H9 (cell line): Measurements from ENCODE around the gene COL4A4. TPM values are rescaled to one million over a fixed set of nuclear protein-coding genes. Genes with fewer than 3 reads are reported as not detected.

Experiments used
- DNase-seq: peaks from one replicate; pipeline ENCODE4 v3.0.0-alpha.2; 2017
- H2AFZ ChIP-seq: one replicate; pipeline ENCODE4 v1.6.1; 2013; ENCODE audit warnings: mild to moderate bottlenecking, low read length, control low read depth, moderate library complexity
- H2AK5ac ChIP-seq: 2 replicates; pipeline ENCODE4 v1.6.1; 2013; ENCODE audit warnings: low read length, control low read depth, mixed read lengths; ENCODE audit not compliant: insufficient read length
- H2BK120ac ChIP-seq: one replicate; pipeline ENCODE4 v1.6.1; 2013; ENCODE audit warnings: low read depth, mild to moderate bottlenecking, low read length, control low read depth, inconsistent platforms; ENCODE audit not compliant: poor library complexity, severe bottlenecking
- H2BK12ac ChIP-seq: 2 replicates; pipeline ENCODE4 v1.6.1; 2013; ENCODE audit warnings: low read length, control low read depth, mixed read lengths, low read depth; ENCODE audit not compliant: insufficient read length
- H2BK15ac ChIP-seq: 2 replicates; pipeline ENCODE4 v1.6.1; 2013; ENCODE audit warnings: low read depth, low read length, control low read depth
- H2BK20ac ChIP-seq: one replicate; pipeline ENCODE4 v1.6.1; 2013; ENCODE audit warnings: low read depth, mild to moderate bottlenecking, low read length, control low read depth, inconsistent platforms; ENCODE audit not compliant: poor library complexity, severe bottlenecking
- H2BK5ac ChIP-seq: 2 replicates; pipeline ENCODE4 v1.6.1; 2013; ENCODE audit warnings: low read length, control low read depth, mixed read lengths; ENCODE audit not compliant: insufficient read length
- H3K14ac ChIP-seq: 2 replicates; pipeline ENCODE4 v1.6.1; 2013; ENCODE audit warnings: low read length, control low read depth; ENCODE audit not compliant: insufficient read depth
- H3K18ac ChIP-seq: 2 replicates; pipeline ENCODE4 v1.6.1; 2013; ENCODE audit warnings: low read depth, mild to moderate bottlenecking, mixed read lengths, low read length, control low read depth; ENCODE audit not compliant: insufficient read length
- H3K23ac ChIP-seq: 2 replicates; pipeline ENCODE4 v1.6.1; 2013; ENCODE audit warnings: low read length, control low read depth, mixed read lengths, low read depth; ENCODE audit not compliant: insufficient read length
- H3K23me2 ChIP-seq: 2 replicates; pipeline ENCODE4 v1.6.1; 2013; ENCODE audit warnings: low read depth, mild to moderate bottlenecking, mixed read lengths, low read length, control low read depth; ENCODE audit not compliant: insufficient read length, poor library complexity, severe bottlenecking
- H3K27ac ChIP-seq: 2 replicates; pipeline ENCODE4 v1.5.1; 2013; ENCODE audit warnings: low read length, control low read depth, mixed read lengths, low read depth; ENCODE audit not compliant: insufficient read length
- H3K27me3 ChIP-seq: 2 replicates; pipeline ENCODE4 v1.6.1; 2013; ENCODE audit warnings: low read length, control low read depth, inconsistent platforms; ENCODE audit not compliant: insufficient read depth
- H3K4ac ChIP-seq: 2 replicates; pipeline ENCODE4 v1.6.1; 2013; ENCODE audit warnings: low read depth, mild to moderate bottlenecking, control low read depth, inconsistent platforms, low read length, moderate library complexity
- H3K4me1 ChIP-seq: 2 replicates; pipeline ENCODE4 v1.6.1; 2013; ENCODE audit warnings: low read length, control low read depth, inconsistent platforms; ENCODE audit not compliant: insufficient read depth
- H3K4me2 ChIP-seq: 2 replicates; pipeline ENCODE4 v1.6.1; 2013; ENCODE audit warnings: low read length, control low read depth, mixed read lengths; ENCODE audit not compliant: insufficient read length, insufficient read depth
- H3K56ac ChIP-seq: 2 replicates; pipeline ENCODE4 v1.6.1; 2013; ENCODE audit warnings: low read depth, mild to moderate bottlenecking, mixed read lengths, low read length, control low read depth; ENCODE audit not compliant: insufficient read length
- H3K79me1 ChIP-seq: 2 replicates; pipeline ENCODE4 v1.6.1; 2013; ENCODE audit warnings: low read depth, mild to moderate bottlenecking, moderate library complexity, low read length, control low read depth, inconsistent platforms; ENCODE audit not compliant: insufficient read depth, poor library complexity, severe bottlenecking
- H3K79me2 ChIP-seq: 2 replicates; pipeline ENCODE4 v1.6.1; 2013; ENCODE audit warnings: low read length, control low read depth, inconsistent platforms; ENCODE audit not compliant: insufficient read depth
- H3K9ac ChIP-seq: 2 replicates; pipeline ENCODE4 v1.6.1; 2013; ENCODE audit warnings: low read length, control low read depth, mixed read lengths; ENCODE audit not compliant: insufficient read length; ENCODE audit errors: extremely low read depth
- H3K9me3 ChIP-seq: one replicate; pipeline ENCODE4 v1.6.1; 2013; ENCODE audit warnings: low read depth, low read length, inconsistent platforms; ENCODE audit not compliant: control insufficient read depth
- H3T11ph ChIP-seq: one replicate; pipeline ENCODE4 v1.6.1; 2013; ENCODE audit warnings: mild to moderate bottlenecking, low read length, control low read depth, inconsistent platforms
- H4K20me1 ChIP-seq: one replicate; pipeline ENCODE4 v1.6.1; 2013; ENCODE audit not compliant: control insufficient read depth, insufficient read length, insufficient read depth
- H4K5ac ChIP-seq: 2 replicates; pipeline ENCODE4 v1.6.1; 2013; ENCODE audit warnings: low read depth, mild to moderate bottlenecking, mixed read lengths, low read length, control low read depth; ENCODE audit not compliant: insufficient read length
- H4K8ac ChIP-seq: replicated peaks from 2 replicates; pipeline ENCODE4 v1.6.1; 2013; ENCODE audit warnings: low read length, control low read depth, mixed read lengths, low read depth; ENCODE audit not compliant: insufficient read length
- H4K91ac ChIP-seq: 2 replicates; pipeline ENCODE4 v1.6.1; 2013; ENCODE audit warnings: low read depth, mild to moderate bottlenecking, moderate library complexity, mixed read lengths, low read length, control low read depth; ENCODE audit not compliant: insufficient read length
- H3K27ac Mint-ChIP-seq, 3 experiments: 2 replicates in 2 of 3; 3 replicates in 1 of 3; pipeline ENCODE4 v1.8.0; 2020 to 2021; ENCODE audit warnings: mixed read lengths in 3 of 3, mild to moderate bottlenecking in 1 of 3, moderate library complexity in 1 of 3
- H3K27me3 Mint-ChIP-seq: 2 replicates; pipeline ENCODE4 v1.8.0; 2021; ENCODE audit warnings: low read depth, mild to moderate bottlenecking, moderate library complexity, mixed read lengths
- H3K36me3 Mint-ChIP-seq, 3 experiments: 2 replicates in 2 of 3; 3 replicates in 1 of 3; pipeline ENCODE4 v1.8.0; 2020 to 2021; ENCODE audit warnings: low read depth in 3 of 3, mixed read lengths in 3 of 3; ENCODE audit not compliant: insufficient read depth in 1 of 3
- H3K4me1 Mint-ChIP-seq, 2 experiments: 2 replicates each; pipeline ENCODE4 v1.8.0; 2020; ENCODE audit warnings: mixed read lengths in 2 of 2
- H3K4me3 Mint-ChIP-seq, 2 experiments: 2 replicates in 1 of 2; 3 replicates in 1 of 2; pipeline ENCODE4 v1.8.0; 2020 to 2021; ENCODE audit warnings: mild to moderate bottlenecking in 2 of 2, mixed read lengths in 2 of 2, moderate library complexity in 1 of 2
- H3K9me3 Mint-ChIP-seq, 2 experiments: 2 replicates in 1 of 2; 3 replicates in 1 of 2; pipeline ENCODE4 v1.8.0; 2020; ENCODE audit warnings: mild to moderate bottlenecking in 2 of 2, mixed read lengths in 2 of 2, moderate library complexity in 1 of 2
- WGBS: extraction: QIAGEN DNeasy Blood & Tissue Kit; methylation state at CpG from one replicate; pipeline ENCODE4 v1.1.7; 2013; ENCODE audit warnings: missing lambda C conversion rate, low lambda C conversion rate, mixed read lengths; ENCODE audit not compliant: insufficient read length; ENCODE audit errors: extremely low coverage; 5-methylcytosine and 5-hydroxymethylcytosine counted together
- total RNA-seq: library from RNA; stranded (reverse); gene quantifications from 2 replicates; pipeline ENCODE4 v1.2.1, GENCODE V29; 2021
- TF ChIP-seq, protein P1 (sequence below): fragments of 200-600 bp; sonication (generic); conservative IDR thresholded peaks from 3 replicates; pipeline ENCODE4 v1.8.0; 2021; ENCODE audit warnings: antibody characterized with exemption, mild to moderate bottlenecking

COL4A4 gene
- total RNA-seq, 1 experiment from 2014 or later = 0.92 TPM

DNA sequence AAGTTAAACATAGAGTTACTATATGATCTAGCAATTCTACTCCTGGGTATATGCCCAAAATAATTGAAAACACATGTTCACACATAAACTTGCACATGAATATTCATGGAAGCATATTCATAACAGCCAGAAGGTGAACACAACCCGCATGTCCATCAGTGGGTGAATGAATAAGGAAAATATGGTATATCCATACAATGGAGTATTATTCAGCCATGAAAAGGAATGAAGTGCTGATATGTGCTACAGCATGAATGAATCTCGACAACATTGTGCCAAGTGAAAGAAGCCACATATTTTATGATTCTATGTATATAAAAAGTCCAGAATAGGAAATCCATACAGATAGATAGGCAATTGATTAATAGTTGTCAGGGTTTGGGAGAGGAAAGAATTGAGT lies 15.9 kb downstream of the COL4A4 start:
- Histone ChIP-seq H3K9ac (no peak overlapping the region), H3K4ac (no peak overlapping the region), H3K27me3 (no peaks in the 10 kb centered on the region), H3K18ac (no peak overlapping the region), H2AFZ (no peak overlapping the region), H3K23ac (no peak overlapping the region), H2BK5ac (no peak overlapping the region), H2BK20ac (no peak overlapping the region), H3K23me2 (no peaks in the 10 kb centered on the region), H3K9me3 (no peaks in the 10 kb centered on the region), H2BK120ac (no peak overlapping the region), H3K79me1 (no peaks in the 10 kb centered on the region), H2AK5ac (no peak overlapping the region), H3K4me2 (no peak overlapping the region), H4K8ac (no peak overlapping the region), H4K91ac (no peak overlapping the region), H3K14ac (no peak overlapping the region), H2BK15ac (no peak overlapping the region), H3K56ac (no peak overlapping the region), H3K79me2 (no peaks in the 10 kb centered on the region), H3K27ac (no peak overlapping the region), H4K5ac (no peak overlapping the region), H3K4me1 (no peaks in the 10 kb centered on the region), H2BK12ac (no peak overlapping the region), H3T11ph (no peak overlapping the region), H4K20me1 (no peaks in the 10 kb centered on the region)
- TF ChIP-seq, protein P1, sequence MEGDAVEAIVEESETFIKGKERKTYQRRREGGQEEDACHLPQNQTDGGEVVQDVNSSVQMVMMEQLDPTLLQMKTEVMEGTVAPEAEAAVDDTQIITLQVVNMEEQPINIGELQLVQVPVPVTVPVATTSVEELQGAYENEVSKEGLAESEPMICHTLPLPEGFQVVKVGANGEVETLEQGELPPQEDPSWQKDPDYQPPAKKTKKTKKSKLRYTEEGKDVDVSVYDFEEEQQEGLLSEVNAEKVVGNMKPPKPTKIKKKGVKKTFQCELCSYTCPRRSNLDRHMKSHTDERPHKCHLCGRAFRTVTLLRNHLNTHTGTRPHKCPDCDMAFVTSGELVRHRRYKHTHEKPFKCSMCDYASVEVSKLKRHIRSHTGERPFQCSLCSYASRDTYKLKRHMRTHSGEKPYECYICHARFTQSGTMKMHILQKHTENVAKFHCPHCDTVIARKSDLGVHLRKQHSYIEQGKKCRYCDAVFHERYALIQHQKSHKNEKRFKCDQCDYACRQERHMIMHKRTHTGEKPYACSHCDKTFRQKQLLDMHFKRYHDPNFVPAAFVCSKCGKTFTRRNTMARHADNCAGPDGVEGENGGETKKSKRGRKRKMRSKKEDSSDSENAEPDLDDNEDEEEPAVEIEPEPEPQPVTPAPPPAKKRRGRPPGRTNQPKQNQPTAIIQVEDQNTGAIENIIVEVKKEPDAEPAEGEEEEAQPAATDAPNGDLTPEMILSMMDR = no peak
- Mint-ChIP-seq H3K4me1 (peaks cover 2 to 9% of the 10 kb centered on the region in 2 experiments; a peak in 2 of 4 replicates), H3K4me3 (no peak overlapping the region), H3K36me3 (peaks cover 0 to 7% (median 0%) of the 10 kb centered on the region in 3 experiments; a peak in 1 of 7 replicates), H3K27me3 (no peaks in the 10 kb centered on the region), H3K27ac (no peak overlapping the region), H3K9me3 (peaks cover 5 to 11% of the 10 kb centered on the region in 2 experiments; a peak in 4 of 5 replicates)
- no CpG with 5 or more reads among the region's 2 CpGs for WGBS
- DNase-seq = no peak
